Measurements from ENCODE around the gene ARL11.

The ARL11 gene

GRCh38 chr13:49678191-49678914 is 50.0 kb downstream of the ARL11 start:
- no peak overlapping the region for H3K4me2 ChIP-seq
- TF ChIP-seq CTCF (conservative IDR thresholded peaks at IDR 0.05; ENCODE audit: low read depth, low read length): no peak
- H3K36me3 ChIP-seq (ENCODE audit: insufficient read depth): no peaks in the 10 kb centered on the region
- H3K9ac ChIP-seq: no peak overlapping the region
- H3K4me1 ChIP-seq (ENCODE audit: low read depth, poor library complexity, severe bottlenecking): no peaks in the 10 kb centered on the region
- H2AFZ ChIP-seq (ENCODE audit: low read depth): no peak overlapping the region
- H3K27ac ChIP-seq: no peak overlapping the region
- no peaks in the 10 kb centered on the region for H3K27me3 ChIP-seq (ENCODE audit: insufficient read depth, low read depth)
- H3K4me3 ChIP-seq (IDR thresholded peaks at IDR 0.05; ENCODE audit: insufficient read depth, low read depth, low read length): no peak overlapping the region
- H3K79me2 ChIP-seq (ENCODE audit: insufficient read depth, low read depth): no peaks in the 10 kb centered on the region; the same call in 1 of the 2 replicates
- H4K20me1 ChIP-seq (ENCODE audit: insufficient read depth): no peaks in the 10 kb centered on the region

GRCh38 chr13:49679246-49679645 is 50.9 kb downstream of the ARL11 start:
- H4K20me1 ChIP-seq (ENCODE audit: insufficient read depth): no peaks in the 10 kb centered on the region
- no peaks in the 10 kb centered on the region for H3K4me1 ChIP-seq (ENCODE audit: low read depth, poor library complexity, severe bottlenecking)
- no peak overlapping the region for H3K27ac ChIP-seq
- no peak overlapping the region for H2AFZ ChIP-seq (ENCODE audit: low read depth)
- no peaks in the 10 kb centered on the region; the same call in 1 of the 2 replicates for H3K79me2 ChIP-seq (ENCODE audit: insufficient read depth, low read depth)
- no peaks in the 10 kb centered on the region for H3K27me3 ChIP-seq (ENCODE audit: insufficient read depth, low read depth)
- TF ChIP-seq CTCF (conservative IDR thresholded peaks at IDR 0.05; ENCODE audit: low read depth, low read length): no peak
- no peak overlapping the region for H3K9ac ChIP-seq
- H3K4me3 ChIP-seq (IDR thresholded peaks at IDR 0.05; ENCODE audit: insufficient read depth, low read depth, low read length): no peak overlapping the region
- no peak overlapping the region for H3K4me2 ChIP-seq
- H3K36me3 ChIP-seq (ENCODE audit: insufficient read depth): no peaks in the 10 kb centered on the region

- Histone ChIP-seq H3K36me3 (ENCODE audit: insufficient read depth) (no peaks in the 10 kb centered on the region), H3K4me1 (ENCODE audit: low read depth, poor library complexity, severe bottlenecking) (no peaks in the 10 kb centered on the region), H3K27me3 (ENCODE audit: insufficient read depth, low read depth) (no peaks in the 10 kb centered on the region), H3K9ac (no peak overlapping the region), H3K27ac (no peak overlapping the region), H3K4me3 (IDR thresholded peaks at IDR 0.05; ENCODE audit: insufficient read depth, low read depth, low read length) (no peak overlapping the region), H3K79me2 (ENCODE audit: insufficient read depth, low read depth) (no peaks in the 10 kb centered on the region; the same call in 1 of the 2 replicates), H4K20me1 (ENCODE audit: insufficient read depth) (no peaks in the 10 kb centered on the region), H3K4me2 (no peak overlapping the region), H2AFZ (ENCODE audit: low read depth) (no peak overlapping the region)
- TF ChIP-seq CTCF (conservative IDR thresholded peaks at IDR 0.05; ENCODE audit: low read depth, low read length): no peak
These were observed 53.6 kb downstream of the ARL11 start for GRCh38 chr13:49681842-49682435.
